Measurements from ENCODE around the gene PCDHGA8. TPM values are rescaled to one million over a fixed set of nuclear protein-coding genes. Genes with fewer than 3 reads are reported as not detected.

Gene PCDHGA8
- total RNA-seq, 6 experiments from 2014 or later = 0.27 to 0.88 (median 0.50) TPM

DNA sequence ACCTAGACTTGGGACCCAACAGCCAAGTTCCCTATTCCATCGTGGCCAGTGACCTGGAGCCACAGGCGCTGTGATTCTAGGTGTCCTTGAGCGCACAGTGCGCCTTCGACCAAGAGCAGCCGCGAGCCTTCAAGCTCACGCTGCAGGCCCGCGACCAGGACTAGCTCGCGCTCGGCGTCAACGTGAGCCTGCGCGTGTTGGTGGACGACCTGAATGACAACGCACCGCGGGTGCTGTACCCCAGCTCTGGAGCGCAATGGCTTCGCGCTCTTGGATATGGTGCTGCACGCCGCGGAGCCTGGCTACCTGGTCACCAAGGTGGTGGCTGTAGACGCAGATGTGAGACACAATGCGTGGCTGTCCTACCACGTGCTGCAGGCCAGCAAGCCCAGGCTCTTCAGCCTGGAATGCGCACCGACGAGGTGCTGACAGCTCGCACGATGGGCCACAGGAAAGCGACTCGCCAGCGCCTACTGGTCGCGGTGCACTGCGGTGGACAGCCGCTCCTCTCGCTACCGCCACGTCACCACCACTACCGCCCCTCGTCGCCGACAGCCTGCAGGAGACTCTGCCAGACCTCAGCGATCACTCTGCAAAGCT is 49.2 kb downstream of the PCDHGA8 start:
- ATAC-seq (no peak), DNase-seq (no peak)
- Histone ChIP-seq H3K27ac (no peak overlapping the region), H3K27me3 (no peaks in the 10 kb centered on the region), H3K9me3 (no peaks in the 10 kb centered on the region), H3K4me1 (no peaks in the 10 kb centered on the region), H3K36me3 (no peaks in the 10 kb centered on the region), H3K4me3 (no peak overlapping the region)
- TF ChIP-seq, protein P1, sequence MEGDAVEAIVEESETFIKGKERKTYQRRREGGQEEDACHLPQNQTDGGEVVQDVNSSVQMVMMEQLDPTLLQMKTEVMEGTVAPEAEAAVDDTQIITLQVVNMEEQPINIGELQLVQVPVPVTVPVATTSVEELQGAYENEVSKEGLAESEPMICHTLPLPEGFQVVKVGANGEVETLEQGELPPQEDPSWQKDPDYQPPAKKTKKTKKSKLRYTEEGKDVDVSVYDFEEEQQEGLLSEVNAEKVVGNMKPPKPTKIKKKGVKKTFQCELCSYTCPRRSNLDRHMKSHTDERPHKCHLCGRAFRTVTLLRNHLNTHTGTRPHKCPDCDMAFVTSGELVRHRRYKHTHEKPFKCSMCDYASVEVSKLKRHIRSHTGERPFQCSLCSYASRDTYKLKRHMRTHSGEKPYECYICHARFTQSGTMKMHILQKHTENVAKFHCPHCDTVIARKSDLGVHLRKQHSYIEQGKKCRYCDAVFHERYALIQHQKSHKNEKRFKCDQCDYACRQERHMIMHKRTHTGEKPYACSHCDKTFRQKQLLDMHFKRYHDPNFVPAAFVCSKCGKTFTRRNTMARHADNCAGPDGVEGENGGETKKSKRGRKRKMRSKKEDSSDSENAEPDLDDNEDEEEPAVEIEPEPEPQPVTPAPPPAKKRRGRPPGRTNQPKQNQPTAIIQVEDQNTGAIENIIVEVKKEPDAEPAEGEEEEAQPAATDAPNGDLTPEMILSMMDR (IDR thresholded peaks at IDR 0.05) = no peak
- TF ChIP-seq POLR2A (IDR thresholded peaks at IDR 0.05) = no peak
- intact Hi-C loops (cut with DNase I) = no loop called here
- WGBS (ENCODE audit: insufficient coverage, low coverage, low lambda C conversion rate, missing lambda C conversion rate) = 40% methylated on average over 1 of the region's 50 CpGs

Other genes starting within 250 kb of the PCDHGA8 start
- gene PCDHB6, start 242.6 kb upstream of the PCDHGA8 start, total RNA-seq = under 1 TPM in 4 of 6 experiments, not detected in 2; 0.06 to 0.16 (median 0.12) TPM
- under 1 TPM; 0.07 to 0.31 (median 0.13) TPM for gene PCDHB7, start 220.0 kb upstream of the PCDHGA8 start, total RNA-seq
- gene PCDHB8, start 214.8 kb upstream of the PCDHGA8 start, total RNA-seq = under 1 TPM in 4 of 6 experiments, not detected in 2; 0.12 to 0.49 (median 0.19) TPM
- under 1 TPM; 0.17 to 0.51 (median 0.34) TPM for gene PCDHB16, start 210.2 kb upstream of the PCDHGA8 start, total RNA-seq
- gene PCDHB9, start 205.5 kb upstream of the PCDHGA8 start, total RNA-seq = under 1 TPM in 5 of 6 experiments, not detected in 1; 0.07 to 0.51 (median 0.21) TPM
- gene PCDHB10, start 200.3 kb upstream of the PCDHGA8 start, total RNA-seq = under 1 TPM in 5 of 6 experiments, not detected in 1; 0.09 to 0.23 (median 0.12) TPM
- gene PCDHB11, start 193.0 kb upstream of the PCDHGA8 start, total RNA-seq = under 1 TPM in 5 of 6 experiments, not detected in 1; 0.06 to 0.44 (median 0.19) TPM
- 1 to 10 TPM in 1 of 6 experiments, under 1 TPM in 4, not detected in 1; 0.27 to 1.1 (median 0.33) TPM for gene PCDHB12, start 183.9 kb upstream of the PCDHGA8 start, total RNA-seq
- under 1 TPM; 0.25 to 1.00 (median 0.49) TPM for gene PCDHB13, start 178.7 kb upstream of the PCDHGA8 start, total RNA-seq
- 1 to 10 TPM in 1 of 6 experiments, under 1 TPM in 5; 0.44 to 1.0 (median 0.86) TPM for gene PCDHB14, start 169.3 kb upstream of the PCDHGA8 start, total RNA-seq
- gene PCDHB15, start 147.2 kb upstream of the PCDHGA8 start, total RNA-seq = under 1 TPM; 0.37 to 0.83 (median 0.63) TPM
- gene SLC25A2, start 88.6 kb upstream of the PCDHGA8 start, total RNA-seq = under 1 TPM in 1 of 6 experiments, not detected in 5; 0.31 TPM
- gene TAF7, start 71.8 kb upstream of the PCDHGA8 start, total RNA-seq = 10 to 100 TPM; 17.7 to 37.9 (median 22.3) TPM
- under 1 TPM in 5 of 6 experiments, not detected in 1; 0.04 to 0.18 (median 0.12) TPM for gene PCDHGA1, start 62.1 kb upstream of the PCDHGA8 start, total RNA-seq
- gene PCDHGA2, start 53.9 kb upstream of the PCDHGA8 start, total RNA-seq = under 1 TPM; 0.49 to 0.88 (median 0.57) TPM
- 1 to 10 TPM in 2 of 6 experiments, under 1 TPM in 4; 0.51 to 1.8 (median 0.76) TPM for gene PCDHGA3, start 48.8 kb upstream of the PCDHGA8 start, total RNA-seq
- gene PCDHGB1, start 42.5 kb upstream of the PCDHGA8 start, total RNA-seq = 1 to 10 TPM in 1 of 6 experiments, under 1 TPM in 5; 0.37 to 1.2 (median 0.52) TPM
- gene PCDHGA4, start 37.6 kb upstream of the PCDHGA8 start, total RNA-seq = 1 to 10 TPM in 2 of 6 experiments, under 1 TPM in 4; 0.39 to 1.8 (median 0.73) TPM
- gene PCDHGB2, start 32.6 kb upstream of the PCDHGA8 start, total RNA-seq = 1 to 10 TPM in 5 of 6 experiments, under 1 TPM in 1; 0.51 to 2.8 (median 1.4) TPM
- 1 to 10 TPM in 1 of 6 experiments, under 1 TPM in 5; 0.32 to 1.2 (median 0.57) TPM for gene PCDHGA5, start 28.5 kb upstream of the PCDHGA8 start, total RNA-seq
- gene PCDHGB3, start 22.4 kb upstream of the PCDHGA8 start, total RNA-seq = 1 to 10 TPM in 3 of 6 experiments, under 1 TPM in 3; 0.56 to 1.8 (median 1.2) TPM
- 1 to 10 TPM in 3 of 6 experiments, under 1 TPM in 3; 0.56 to 1.3 (median 0.89) TPM for gene PCDHGA6, start 18.7 kb upstream of the PCDHGA8 start, total RNA-seq
- under 1 TPM; 0.37 to 0.99 (median 0.76) TPM for gene PCDHGA7, start 9.9 kb upstream of the PCDHGA8 start, total RNA-seq
- gene PCDHGB4, start 4.9 kb upstream of the PCDHGA8 start, total RNA-seq = 1 to 10 TPM; 1.6 to 5.5 (median 2.4) TPM
- 1 to 10 TPM; 3.0 to 6.8 (median 4.0) TPM for gene PCDHGB5, start 5.3 kb downstream of the PCDHGA8 start, total RNA-seq
- gene PCDHGA9, start 10.1 kb downstream of the PCDHGA8 start, total RNA-seq = 1 to 10 TPM; 1.0 to 2.5 (median 1.3) TPM
- 1 to 10 TPM; 1.9 to 5.0 (median 2.9) TPM for gene PCDHGB6, start 15.4 kb downstream of the PCDHGA8 start, total RNA-seq
- gene PCDHGA10, start 20.4 kb downstream of the PCDHGA8 start, total RNA-seq = 1 to 10 TPM; 1.5 to 4.6 (median 2.8) TPM
- 1 to 10 TPM; 1.2 to 3.7 (median 2.7) TPM for gene PCDHGB7, start 25.0 kb downstream of the PCDHGA8 start, total RNA-seq
- 1 to 10 TPM in 3 of 6 experiments, under 1 TPM in 3; 0.81 to 1.7 (median 1.1) TPM for gene PCDHGA11, start 28.4 kb downstream of the PCDHGA8 start, total RNA-seq
- 1 to 10 TPM in 4 of 6 experiments, under 1 TPM in 2; 0.73 to 1.6 (median 1.3) TPM for gene PCDHGA12, start 37.9 kb downstream of the PCDHGA8 start, total RNA-seq
- 10 to 100 TPM in 1 of 6 experiments, 1 to 10 TPM in 5; 6.1 to 10.6 (median 7.6) TPM for gene PCDHGC3, start 83.3 kb downstream of the PCDHGA8 start, total RNA-seq
- gene PCDHGC4, start 92.4 kb downstream of the PCDHGA8 start, total RNA-seq = 10 to 100 TPM in 1 of 6 experiments, under 1 TPM in 5; 0.20 to 10.7 (median 0.34) TPM
- under 1 TPM; 0.24 to 0.37 (median 0.32) TPM for gene PCDHGC5, start 96.4 kb downstream of the PCDHGA8 start, total RNA-seq
- 100 to 1,000 TPM in 4 of 6 experiments, 10 to 100 TPM in 2; 93.7 to 114 (median 107) TPM for gene DIAPH1, start 226.4 kb downstream of the PCDHGA8 start, total RNA-seq
- gene HDAC3, start 244.2 kb downstream of the PCDHGA8 start, total RNA-seq = 10 to 100 TPM; 18.2 to 26.5 (median 23.3) TPM
- 1 to 10 TPM in 4 of 6 experiments, under 1 TPM in 2; 0.53 to 2.6 (median 1.2) TPM for gene RELL2, start 244.4 kb downstream of the PCDHGA8 start, total RNA-seq